ENCODE measurements around the gene APCDD1.
"Not testable (repeated sequence)": the region's sequence is repeated elsewhere in the genome, so short reads cannot be mapped to it uniquely, and the experiment has no call there.

The APCDD1 gene

GRCh38 chr18:10463741-10464140, 9.3 kb downstream of the APCDD1 start:
- DNase-seq = no peak

- DNase-seq = not testable (repeated sequence)
These were observed 9.8 kb downstream of the APCDD1 start for GRCh38 chr18:10464161-10464648.

- DNase-seq = no peak
These were observed 10.9 kb downstream of the APCDD1 start for GRCh38 chr18:10465174-10465939.

GRCh38 chr18:10470429-10470828, 16.0 kb downstream of the APCDD1 start:
- DNase-seq = no peak

GRCh38 chr18:10471574-10471973, 17.1 kb downstream of the APCDD1 start:
- DNase-seq = no peak

GRCh38 chr18:10473132-10473531, 18.7 kb downstream of the APCDD1 start:
- DNase-seq = no peak

- no peak for DNase-seq
These were observed 19.9 kb downstream of the APCDD1 start for GRCh38 chr18:10474309-10474708.

- no peak for DNase-seq
These were observed 20.8 kb downstream of the APCDD1 start for GRCh38 chr18:10475276-10475653.

- DNase-seq = peak; percentile 65
These were observed 21.3 kb downstream of the APCDD1 start for GRCh38 chr18:10475654-10476291.

- DNase-seq = no peak
These were observed 21.9 kb downstream of the APCDD1 start for GRCh38 chr18:10476338-10476791.

GRCh38 chr18:10477121-10477862, 22.9 kb downstream of the APCDD1 start:
- no peak for DNase-seq

- no peak for DNase-seq
These were observed 23.4 kb downstream of the APCDD1 start for GRCh38 chr18:10477863-10478260.

GRCh38 chr18:10481831-10482230, 27.4 kb downstream of the APCDD1 start:
- no peak for DNase-seq

GRCh38 chr18:10482363-10482984, 28.0 kb downstream of the APCDD1 start:
- DNase-seq = no peak

- DNase-seq = peak; percentile 31
These were observed 28.8 kb downstream of the APCDD1 start for GRCh38 chr18:10482985-10483949.

GRCh38 chr18:10485475-10485874, 31.0 kb downstream of the APCDD1 start:
- no peak for DNase-seq

GRCh38 chr18:10486362-10486761, 31.9 kb downstream of the APCDD1 start:
- no peak for DNase-seq

- no peak for DNase-seq
These were observed 32.7 kb downstream of the APCDD1 start for GRCh38 chr18:10487154-10487553.

- DNase-seq = no peak
These were observed 33.6 kb downstream of the APCDD1 start for GRCh38 chr18:10488017-10488416.

- DNase-seq = peak; percentile 63
These were observed 36.1 kb downstream of the APCDD1 start for GRCh38 chr18:10490401-10491165.

GRCh38 chr18:10495936-10496335, 41.5 kb downstream of the APCDD1 start:
- no peak for DNase-seq
